ENCODE results near the gene CYP26B1.

CYP26B1 gene

DNA sequence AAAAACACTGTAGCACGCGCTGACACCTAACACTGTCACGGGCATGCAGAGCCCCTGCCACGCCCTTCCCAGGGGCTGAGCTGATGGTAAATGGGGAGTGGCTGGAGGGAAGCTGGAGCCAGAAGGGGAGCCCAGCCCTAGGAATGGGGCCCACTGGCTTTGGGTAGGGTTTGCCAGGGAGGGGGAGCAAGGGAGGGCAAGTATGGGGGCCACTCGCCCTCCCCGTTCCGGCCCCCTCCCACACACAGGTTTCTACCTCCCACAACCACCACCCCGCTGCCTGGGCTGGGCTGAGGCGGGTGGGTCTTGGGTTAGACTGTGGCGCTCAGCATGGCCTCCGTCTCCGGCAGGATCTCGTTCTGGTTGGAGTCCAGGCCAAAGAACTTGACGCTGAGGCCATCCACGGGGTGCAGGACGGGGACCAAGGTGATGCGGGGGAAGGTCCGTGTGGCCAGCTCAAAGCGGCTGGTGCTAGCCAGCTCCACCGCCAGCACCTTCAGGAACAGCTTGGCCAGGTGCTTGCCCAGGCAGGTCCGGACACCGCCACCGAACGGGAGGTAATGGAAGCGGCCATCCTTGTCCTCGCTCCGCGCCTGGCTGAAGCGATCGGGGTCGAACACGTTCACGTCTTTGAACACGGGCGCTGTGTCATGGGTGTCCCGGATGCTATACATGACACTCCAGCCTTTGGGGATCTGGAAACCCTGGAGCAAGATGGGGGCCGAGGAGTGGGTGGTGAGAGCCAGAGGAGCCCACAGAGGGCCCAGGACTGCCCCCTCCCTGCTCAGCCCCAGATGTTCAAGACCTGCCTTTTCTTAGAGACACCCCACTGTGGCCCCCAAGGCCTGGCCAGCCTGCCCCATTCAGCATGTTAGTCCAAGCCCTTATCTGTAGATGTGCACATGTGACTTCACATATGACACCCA is 15.5 kb downstream of the CYP26B1 start:
- DNase-seq (ENCODE audit: low read depth): no peak
- TF ChIP-seq, protein P1, sequence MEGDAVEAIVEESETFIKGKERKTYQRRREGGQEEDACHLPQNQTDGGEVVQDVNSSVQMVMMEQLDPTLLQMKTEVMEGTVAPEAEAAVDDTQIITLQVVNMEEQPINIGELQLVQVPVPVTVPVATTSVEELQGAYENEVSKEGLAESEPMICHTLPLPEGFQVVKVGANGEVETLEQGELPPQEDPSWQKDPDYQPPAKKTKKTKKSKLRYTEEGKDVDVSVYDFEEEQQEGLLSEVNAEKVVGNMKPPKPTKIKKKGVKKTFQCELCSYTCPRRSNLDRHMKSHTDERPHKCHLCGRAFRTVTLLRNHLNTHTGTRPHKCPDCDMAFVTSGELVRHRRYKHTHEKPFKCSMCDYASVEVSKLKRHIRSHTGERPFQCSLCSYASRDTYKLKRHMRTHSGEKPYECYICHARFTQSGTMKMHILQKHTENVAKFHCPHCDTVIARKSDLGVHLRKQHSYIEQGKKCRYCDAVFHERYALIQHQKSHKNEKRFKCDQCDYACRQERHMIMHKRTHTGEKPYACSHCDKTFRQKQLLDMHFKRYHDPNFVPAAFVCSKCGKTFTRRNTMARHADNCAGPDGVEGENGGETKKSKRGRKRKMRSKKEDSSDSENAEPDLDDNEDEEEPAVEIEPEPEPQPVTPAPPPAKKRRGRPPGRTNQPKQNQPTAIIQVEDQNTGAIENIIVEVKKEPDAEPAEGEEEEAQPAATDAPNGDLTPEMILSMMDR (conservative IDR thresholded peaks at IDR 0.05; ENCODE audit: control insufficient read depth, insufficient read depth, low read depth, low read length): no peak
- no peak overlapping the region for H3K4me3 ChIP-seq (ENCODE audit: control insufficient read depth, low read depth, low read length)

DNA sequence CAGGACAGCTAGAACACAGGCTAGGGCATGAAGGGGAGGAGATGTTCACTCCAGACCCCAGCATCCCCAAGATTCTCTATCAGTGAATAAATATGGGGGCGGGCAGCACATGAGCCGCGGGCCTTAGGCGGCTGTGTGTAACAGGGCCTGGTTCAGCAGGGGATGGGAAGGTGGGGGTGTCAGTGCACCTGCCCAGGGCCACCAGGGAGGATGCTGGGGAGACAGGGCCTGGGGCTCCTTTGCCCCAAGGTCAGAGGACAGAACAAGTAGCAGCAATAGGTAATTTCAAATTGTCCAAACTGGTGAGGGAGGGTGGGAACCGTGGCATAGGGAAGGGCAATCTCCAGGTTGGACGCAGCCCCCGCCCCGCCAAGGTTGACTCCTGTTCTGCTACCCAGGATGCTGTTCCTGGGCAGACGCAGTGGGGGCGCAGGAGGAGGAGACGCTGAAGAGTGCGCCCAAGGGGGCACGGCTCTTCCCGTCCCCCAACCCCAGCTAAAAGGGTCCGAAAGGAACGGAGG is 16.2 kb downstream of the CYP26B1 start:
- H3K4me3 ChIP-seq (ENCODE audit: control insufficient read depth, low read depth, low read length): no peak overlapping the region
- TF ChIP-seq, protein P1 (conservative IDR thresholded peaks at IDR 0.05; ENCODE audit: control insufficient read depth, insufficient read depth, low read depth, low read length): no peak
- no peak for DNase-seq (ENCODE audit: low read depth)

DNA sequence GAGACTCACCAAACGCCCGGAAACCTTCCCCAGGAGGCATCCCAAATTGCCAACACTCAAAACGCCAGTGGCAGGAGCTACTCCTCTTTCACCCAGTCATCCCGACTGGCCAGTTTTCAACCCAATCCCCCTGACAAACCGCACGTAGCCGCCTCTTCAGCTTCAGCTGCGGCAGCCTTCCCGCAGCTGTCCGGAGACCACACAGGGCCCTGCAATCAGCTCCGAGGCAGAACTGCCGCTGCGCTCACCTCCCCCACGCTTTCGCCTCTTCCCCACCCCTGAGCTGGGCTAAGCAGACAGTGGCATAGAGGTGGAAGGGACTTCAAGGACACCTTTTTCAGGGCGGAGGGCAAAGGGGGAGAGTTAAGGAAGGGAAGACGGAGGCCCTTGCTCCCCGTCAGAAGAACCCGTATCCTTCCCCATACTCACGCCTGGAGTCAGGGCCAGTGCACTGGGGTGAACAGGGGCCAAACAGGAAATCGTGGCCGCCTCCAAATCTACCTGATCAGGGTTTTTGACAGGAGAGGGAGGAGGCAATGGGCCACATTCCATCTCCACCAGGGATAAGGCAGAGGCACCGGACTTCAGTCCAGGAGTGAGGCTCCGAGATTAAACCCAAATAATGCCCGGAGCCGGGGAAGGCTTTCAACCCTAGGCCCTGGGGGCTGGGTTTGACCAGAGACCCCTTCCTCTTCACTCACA is 16.9 kb downstream of the CYP26B1 start:
- H3K4me3 ChIP-seq (ENCODE audit: control insufficient read depth, low read depth, low read length): no peak overlapping the region
- TF ChIP-seq, protein P1 (conservative IDR thresholded peaks at IDR 0.05; ENCODE audit: control insufficient read depth, insufficient read depth, low read depth, low read length): no peak
- no peak for DNase-seq (ENCODE audit: low read depth)

DNA sequence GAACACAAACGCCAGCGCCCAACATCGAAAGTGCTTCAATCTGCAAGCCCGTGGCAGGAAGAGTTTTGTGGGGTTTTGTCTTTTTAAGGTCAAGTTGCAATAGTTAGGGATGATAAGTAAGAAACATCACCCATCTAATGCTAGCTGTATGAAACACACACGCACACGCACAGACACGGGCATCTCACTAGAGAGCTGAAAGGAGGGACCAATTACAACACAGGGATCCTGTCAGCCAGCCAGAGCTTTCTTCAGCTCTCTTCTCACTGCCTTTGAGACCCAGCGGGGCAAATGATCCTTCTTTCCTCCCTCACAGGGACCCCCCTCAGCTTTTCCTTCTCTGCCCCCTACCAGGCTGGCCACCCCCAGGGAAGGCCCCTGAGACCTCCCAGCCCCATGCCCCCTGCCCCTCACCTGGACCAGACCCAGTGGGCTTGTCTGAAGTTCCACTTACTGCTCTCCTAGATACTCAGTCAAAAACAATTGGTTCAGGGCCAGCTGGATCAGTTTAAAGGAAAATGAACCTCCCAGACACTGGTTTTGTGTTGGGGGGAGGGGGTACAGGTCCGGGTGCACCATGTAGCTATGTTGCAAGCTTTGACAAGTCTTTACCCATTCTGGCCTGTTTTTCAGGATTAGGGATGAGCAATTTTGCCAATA is 17.9 kb downstream of the CYP26B1 start:
- TF ChIP-seq, protein P1 (conservative IDR thresholded peaks at IDR 0.05; ENCODE audit: control insufficient read depth, insufficient read depth, low read depth, low read length): no peak
- no peak for DNase-seq (ENCODE audit: low read depth)
- H3K4me3 ChIP-seq (ENCODE audit: control insufficient read depth, low read depth, low read length): no peak overlapping the region

DNA sequence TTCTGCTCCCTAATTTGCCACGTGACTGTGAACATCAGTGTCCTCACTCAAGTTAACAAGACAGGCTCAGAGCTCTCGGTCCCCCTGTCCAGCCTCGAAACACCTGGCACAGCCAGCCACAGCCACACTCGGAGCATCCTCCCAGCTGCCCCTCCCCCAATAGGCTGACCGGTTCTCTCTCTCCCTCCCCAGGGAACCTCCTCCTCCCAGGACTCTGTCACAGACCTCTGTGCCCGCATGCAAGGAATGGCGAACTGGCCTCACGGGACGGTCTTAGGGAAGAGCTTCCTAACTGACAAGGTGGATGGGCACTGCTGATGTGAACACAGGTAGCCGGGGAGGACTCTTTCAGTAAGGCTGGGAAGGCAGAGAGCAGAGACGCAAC is 18.8 kb downstream of the CYP26B1 start:
- no peak overlapping the region for H3K4me3 ChIP-seq (ENCODE audit: control insufficient read depth, low read depth, low read length)
- no peak for DNase-seq (ENCODE audit: low read depth)
- TF ChIP-seq, protein P1 (conservative IDR thresholded peaks at IDR 0.05; ENCODE audit: control insufficient read depth, insufficient read depth, low read depth, low read length): no peak

DNA sequence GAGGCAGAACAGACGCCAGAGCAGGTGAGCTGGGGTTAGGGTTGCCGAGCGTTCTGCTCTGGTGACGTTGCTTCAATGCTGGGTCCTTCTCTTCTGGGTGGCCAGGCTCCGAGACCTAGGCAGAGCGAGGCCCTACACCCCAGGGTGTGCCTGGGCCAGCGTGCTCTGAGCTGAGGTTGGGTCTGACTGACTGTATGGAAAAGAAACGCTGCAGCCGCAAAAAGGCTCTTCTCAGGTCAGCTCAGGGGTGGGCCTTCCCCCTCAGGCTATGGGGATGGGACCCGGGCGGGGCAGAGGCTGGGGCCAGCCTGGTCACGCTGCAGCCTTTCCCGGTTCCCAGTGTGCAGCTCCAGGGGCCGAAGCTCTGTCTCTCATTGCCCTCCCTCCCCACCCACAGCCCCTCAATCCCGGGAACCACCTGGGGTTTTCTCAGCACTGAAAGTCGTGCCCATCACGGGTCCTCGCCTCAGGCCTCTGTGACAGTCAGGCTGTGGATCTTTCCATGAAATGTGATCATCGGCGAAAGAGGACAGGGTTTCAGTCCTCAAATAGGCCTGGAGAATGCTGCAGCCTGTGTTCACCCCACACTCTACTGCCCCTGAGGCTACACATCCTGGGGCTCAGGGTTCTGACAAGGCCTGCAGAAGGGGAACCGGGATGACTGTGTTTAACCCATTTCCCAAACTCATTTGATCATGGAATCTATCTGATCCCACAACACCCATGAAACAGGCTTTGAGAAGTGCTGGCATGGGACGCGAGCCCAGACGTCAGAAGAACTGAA is 19.4 kb downstream of the CYP26B1 start:
- TF ChIP-seq, protein P1 (conservative IDR thresholded peaks at IDR 0.05; ENCODE audit: control insufficient read depth, insufficient read depth, low read depth, low read length): no peak
- no peak for DNase-seq (ENCODE audit: low read depth)
- H3K4me3 ChIP-seq (ENCODE audit: control insufficient read depth, low read depth, low read length): no peak overlapping the region

Data from fibroblast of mammary gland (primary cell).